Gastroesophageal sphincter (tissue), 4 donors: ENCODE measurements around the gene TRIO. TPM values are rescaled to one million over a fixed set of nuclear protein-coding genes. Genes with fewer than 3 reads are reported as not detected.

Experiments
- ATAC-seq: fragments of 150-250 bp; one replicate; pipeline ENCODE4 v1.9.1; 2016; ENCODE audit warnings: mild to moderate bottlenecking, moderate library complexity
- H3K27ac ChIP-seq, 4 donors: fragments of 200-600 bp; sonication (generic) in 3 of 4; 1 replicate in 3 of 4; 2 replicates in 1 of 4; pipeline ENCODE4 v1.5.1; 2016 to 2019
- H3K27me3 ChIP-seq: fragments of 200-600 bp; sonication (generic); one replicate; pipeline ENCODE4 v1.5.1; 2019
- H3K36me3 ChIP-seq, 2 donors: fragments of 200-600 bp; sonication (generic); one replicate each; pipeline ENCODE4 v1.5.1; 2019; ENCODE audit warnings: control low read depth in 1 of 2
- H3K4me1 ChIP-seq, 3 donors: fragments of 200-600 bp; sonication (generic); 1 replicate in 2 of 3; 2 replicates in 1 of 3; pipeline ENCODE4 v1.5.1; 2016 to 2019; ENCODE audit warnings: control low read depth in 2 of 3
- H3K4me3 ChIP-seq, 2 donors: fragments of 200-600 bp; sonication (generic); one replicate each; pipeline ENCODE4 v1.5.1; 2019; ENCODE audit warnings: mild to moderate bottlenecking in 1 of 2, moderate library complexity in 1 of 2
- H3K9me3 ChIP-seq, 3 donors: fragments of 200-600 bp; sonication (generic); one replicate each; pipeline ENCODE4 v1.5.1; 2017 to 2019; ENCODE audit warnings: control low read depth in 2 of 3
- CTCF ChIP-seq, 4 experiments: fragments of 200-600 bp in 2 of 4; fragments of 450-650 bp in 2 of 4; sonication (generic) in 1 of 4; IDR thresholded peaks; one replicate each; pipeline ENCODE4 v1.5.1; 2017 to 2019; ENCODE audit warnings: antibody characterized with exemption in 4 of 4, mild to moderate bottlenecking in 2 of 4, moderate library complexity in 2 of 4
- EP300 ChIP-seq: sonication (generic); formaldehyde crosslinking; IDR thresholded peaks from one replicate; pipeline ENCODE4 v1.6.1; 2017; ENCODE audit warnings: antibody characterized with exemption, mild to moderate bottlenecking
- POLR2A ChIP-seq, 2 donors: fragments of 450-650 bp; IDR thresholded peaks; one replicate each; pipeline ENCODE4 v1.6.1; 2017; ENCODE audit warnings: antibody characterized with exemption in 2 of 2, mild to moderate bottlenecking in 2 of 2, moderate library complexity in 1 of 2
- POLR2AphosphoS5 ChIP-seq: sonication (generic); formaldehyde crosslinking; IDR thresholded peaks from one replicate; pipeline ENCODE4 v1.6.1; 2017; ENCODE audit warnings: antibody characterized with exemption
- WGBS, 2 donors: methylation state at CpG; one replicate each; pipeline ENCODE4 v1.1.5; 2018; ENCODE audit warnings: low coverage in 1 of 2; 5-methylcytosine and 5-hydroxymethylcytosine counted together
- total RNA-seq, 4 donors: library from RNA; depleted of rRNA; stranded (reverse); fragments of >200 nt; gene quantifications; one replicate each; pipeline ENCODE4 v1.1.0, GENCODE V29; 2016

Gene TRIO
- total RNA-seq, 4 donors from 2014 or later = 69.2 to 257 (median 172) TPM

- ATAC-seq = no peak
- H3K36me3 ChIP-seq = peaks cover 0 to 51% of the 10 kb centered on the region in 2 donors
- H3K4me1 ChIP-seq = peaks cover 0 to 53% (median 4%) of the 10 kb centered on the region in 3 donors
- TF ChIP-seq EP300 = no peak
- TF ChIP-seq POLR2A (IDR thresholded peaks at IDR 0.05) = no peak
- no peak for TF ChIP-seq CTCF (IDR thresholded peaks at IDR 0.05)
- no peak for TF ChIP-seq POLR2AphosphoS5
- no peaks in the 10 kb centered on the region for H3K9me3 ChIP-seq
- H3K27me3 ChIP-seq = no peaks in the 10 kb centered on the region
- WGBS, 2 donors = 74 to 81% methylated on average over 8 to 12 of the region's 13 CpGs
- no peak overlapping the region for H3K4me3 ChIP-seq
- peak overlapping the region in 3 of 4 donors; percentile 55 to 60 (median 57) for H3K27ac ChIP-seq
Measured at GRCh38 chr5:14451871-14452270, 308.7 kb downstream of the TRIO start.

DNA sequence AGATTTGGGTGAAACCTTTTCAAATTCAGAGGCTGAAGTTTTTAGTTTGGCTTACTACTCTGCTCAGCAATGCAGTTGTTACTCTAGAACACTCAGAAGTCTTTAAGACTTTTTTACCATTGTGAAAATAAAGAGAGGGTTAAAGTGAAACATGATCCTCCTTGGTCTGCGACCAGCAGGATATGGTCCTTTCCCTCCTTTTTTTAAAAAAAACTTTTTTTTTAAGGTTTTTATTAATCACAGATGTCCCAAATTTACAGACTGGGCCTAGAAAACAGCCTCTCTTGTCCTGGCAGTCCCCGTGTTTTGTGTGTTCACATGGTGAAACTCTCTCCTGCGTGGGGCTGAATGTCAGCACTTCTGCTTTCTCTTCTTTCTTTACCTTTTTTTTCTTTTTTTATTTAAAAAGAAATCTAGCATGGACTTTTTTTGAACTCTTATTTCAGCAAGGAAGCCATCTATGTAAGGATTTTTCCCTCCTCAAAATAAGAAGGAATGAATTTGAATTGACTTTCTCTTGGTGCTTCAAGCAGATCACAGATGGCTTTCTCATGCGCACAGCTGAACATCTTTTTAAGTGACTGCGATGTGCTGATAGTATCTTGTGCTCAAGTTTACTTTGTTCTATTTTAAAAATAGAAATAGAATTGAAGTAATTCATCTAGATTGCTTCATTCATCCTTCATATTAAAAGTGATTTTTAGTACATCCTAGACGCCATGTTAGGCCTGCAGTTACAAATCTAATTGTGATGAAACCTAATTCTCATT lies 309.7 kb downstream of the TRIO start:
- ATAC-seq = no peak
- Histone ChIP-seq H3K27me3 (no peaks in the 10 kb centered on the region), H3K9me3 (no peaks in the 10 kb centered on the region), H3K4me1 (peaks cover 0 to 51% (median 4%) of the 10 kb centered on the region in 3 donors), H3K36me3 (peaks cover 0 to 51% of the 10 kb centered on the region in 2 donors), H3K4me3 (no peak overlapping the region), H3K27ac (peak overlapping the region in 3 of 4 donors; percentile 55 to 60 (median 57))
- WGBS, 2 donors = 58 to 61% methylated on average over 6 of the region's 6 CpGs
- no peak for TF ChIP-seq CTCF (IDR thresholded peaks at IDR 0.05)
- no peak for TF ChIP-seq EP300
- no peak for TF ChIP-seq POLR2AphosphoS5
- TF ChIP-seq POLR2A (IDR thresholded peaks at IDR 0.05) = no peak

- peaks cover 0 to 51% of the 10 kb centered on the region in 2 donors for H3K36me3 ChIP-seq
- H3K4me1 ChIP-seq = peaks cover 0 to 51% (median 4%) of the 10 kb centered on the region in 3 donors
- no peaks in the 10 kb centered on the region for H3K27me3 ChIP-seq
- TF ChIP-seq POLR2A (IDR thresholded peaks at IDR 0.05) = no peak
- TF ChIP-seq POLR2AphosphoS5 = no peak
- TF ChIP-seq EP300 = no peak
- TF ChIP-seq CTCF (IDR thresholded peaks at IDR 0.05) = no peak
- H3K4me3 ChIP-seq = no peak overlapping the region
- no peak for ATAC-seq
- no peaks in the 10 kb centered on the region for H3K9me3 ChIP-seq
- H3K27ac ChIP-seq = peak overlapping the region in 3 of 4 donors; percentile 38 to 60 (median 55)
- WGBS, 2 donors = 50 to 52% methylated on average over 1 to 2 of the region's 2 CpGs
Measured at GRCh38 chr5:14453481-14453880, 310.3 kb downstream of the TRIO start.

DNA sequence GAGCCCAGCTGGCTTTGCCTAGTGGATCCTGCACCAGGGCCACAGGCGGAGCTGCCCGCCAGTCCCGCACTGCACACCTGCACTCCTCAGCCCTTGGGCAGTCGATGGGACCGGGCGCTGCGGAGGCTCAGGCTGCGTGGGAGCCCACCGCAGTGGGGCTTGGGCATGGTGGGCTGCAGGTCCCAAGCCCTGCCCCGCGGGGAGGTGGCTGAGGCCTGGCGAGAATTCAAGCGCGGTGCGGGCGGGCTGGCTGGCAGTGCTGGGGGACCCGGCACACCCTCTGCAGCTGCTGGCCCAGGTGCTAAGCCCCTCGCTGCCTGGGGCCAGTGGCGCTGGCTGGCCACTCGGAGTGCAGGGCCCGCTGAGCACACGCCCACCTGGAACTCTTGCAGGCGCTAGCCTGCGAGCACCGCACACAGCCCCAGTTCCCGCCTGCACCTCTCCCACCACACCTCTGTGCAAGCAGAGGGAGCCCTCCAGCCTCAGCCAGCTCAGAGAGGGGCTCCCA lies 312.7 kb downstream of the TRIO start:
- H3K4me3 ChIP-seq = no peak overlapping the region
- no CpG with 5 or more reads among the region's 26 CpGs for WGBS, 2 donors
- peaks cover 0 to 39% (median 0%) of the 10 kb centered on the region in 3 donors for H3K4me1 ChIP-seq
- no peaks in the 10 kb centered on the region for H3K27me3 ChIP-seq
- H3K36me3 ChIP-seq = peaks cover 0 to 72% of the 10 kb centered on the region in 2 donors
- H3K27ac ChIP-seq = no peak overlapping the region
- no peaks in the 10 kb centered on the region for H3K9me3 ChIP-seq
- TF ChIP-seq EP300 (no peak), CTCF (IDR thresholded peaks at IDR 0.05) (no peak), POLR2A (IDR thresholded peaks at IDR 0.05) (no peak), POLR2AphosphoS5 (no peak)
- no peak for ATAC-seq
